Smooth muscle cell (in vitro differentiated cells): ENCODE data around the gene CCL13. TPM values are rescaled to one million over a fixed set of nuclear protein-coding genes. Genes with fewer than 3 reads are reported as not detected.
"Not testable (repeated sequence)": the region's sequence is repeated elsewhere in the genome, so short reads cannot be mapped to it uniquely, and the experiment has no call there.

Experiments
- DNase-seq: peaks from one replicate; lab custom pipeline; 2025; ENCODE audit not compliant: unreplicated experiment; lab: John Stamatoyannopoulos, UW
- H2AFZ ChIP-seq: fragments of 200-600 bp; sonication (generic); 2 replicates; pipeline ENCODE4 v1.6.0; 2016; ENCODE audit warnings: antibody characterized with exemption, low read depth, mild to moderate bottlenecking
- H3F3A ChIP-seq: fragments of 200-600 bp; sonication (generic); 2 replicates; pipeline ENCODE4 v1.6.0; 2017; ENCODE audit warnings: antibody characterized with exemption, low read depth
- H3K27ac ChIP-seq: fragments of 200-600 bp; sonication (generic); 2 replicates; pipeline ENCODE4 v1.5.1; 2016; ENCODE audit warnings: low read depth, mild to moderate bottlenecking
- H3K27me3 ChIP-seq: fragments of 200-600 bp; sonication (generic); 2 replicates; pipeline ENCODE4 v1.6.1; 2016; ENCODE audit warnings: low read depth, mild to moderate bottlenecking
- H3K36me3 ChIP-seq: fragments of 200-600 bp; sonication (generic); 2 replicates; pipeline ENCODE4 v1.5.1; 2016; ENCODE audit warnings: low read depth
- H3K4me1 ChIP-seq: fragments of 200-600 bp; sonication (generic); 2 replicates; pipeline ENCODE4 v1.5.1; 2016; ENCODE audit warnings: low read depth
- H3K4me2 ChIP-seq: fragments of 200-600 bp; sonication (generic); 2 replicates; pipeline ENCODE4 v1.6.0; 2016; ENCODE audit warnings: mild to moderate bottlenecking
- H3K4me3 ChIP-seq: fragments of 200-600 bp; sonication (generic); 2 replicates; pipeline ENCODE4 v1.5.1; 2016; ENCODE audit warnings: mild to moderate bottlenecking
- H3K79me2 ChIP-seq: fragments of 200-600 bp; sonication (generic); 2 replicates; pipeline ENCODE4 v1.6.0; 2016; ENCODE audit warnings: low read depth, mild to moderate bottlenecking
- H3K9ac ChIP-seq: fragments of 200-600 bp; sonication (generic); 2 replicates; pipeline ENCODE4 v1.6.0; 2016; ENCODE audit warnings: low read depth
- H3K9me3 ChIP-seq: fragments of 200-600 bp; sonication (generic); replicated peaks from 2 replicates; pipeline ENCODE4 v1.5.1; 2016; ENCODE audit warnings: low read depth
- H4K20me1 ChIP-seq: fragments of 200-600 bp; sonication (generic); 2 replicates; pipeline ENCODE4 v1.6.0; 2016; ENCODE audit warnings: low read depth
- CTCF ChIP-seq: fragments of 200-600 bp; sonication (generic); IDR thresholded peaks from 2 replicates; pipeline ENCODE4 v1.5.1; 2017; ENCODE audit warnings: borderline replicate concordance, mild to moderate bottlenecking, antibody characterized with exemption; ENCODE audit not compliant: insufficient read depth, poor library complexity, severe bottlenecking
- WGBS: methylation state at CpG from one replicate; pipeline ENCODE4 v1.1.7; 2016; ENCODE audit warnings: low lambda C conversion rate; 5-methylcytosine and 5-hydroxymethylcytosine counted together
- polyA plus RNA-seq: library from polyadenylated mRNA; unstranded; fragments of >200 nt; fragmentation: Nextera tagmentation; extraction: Ambion mirVana; gene quantifications from 2 replicates; pipeline ENCODE4 v1.2.1, GENCODE V29; 2016
- total RNA-seq: library from RNA; depleted of rRNA; stranded (reverse); fragments of >200 nt; gene quantifications from 2 replicates; pipeline ENCODE4 v1.2.3, GENCODE V29; 2014

Gene CCL13
- total and polyA plus RNA-seq, 2 experiments from 2014 or later, result not detected

- no peak for DNase-seq
- WGBS, result 82% methylated on average over 2 of the region's 2 CpGs
- TF ChIP-seq CTCF, result no peak
- H3K9ac ChIP-seq, result no peak within 1 kb of the TSS
- no peaks in the 10 kb centered on the region for H3K36me3 ChIP-seq
- no peaks in the 10 kb centered on the region for H3K9me3 ChIP-seq
- H3F3A ChIP-seq, result no peaks in the 10 kb centered on the region
- no peak within 1 kb of the TSS for H3K27ac ChIP-seq
- H3K79me2 ChIP-seq, result no peaks in the 10 kb centered on the region
- H3K4me1 ChIP-seq, result no peaks in the 10 kb centered on the region
- H3K4me3 ChIP-seq, result no peak within 1 kb of the TSS
- no peak within 1 kb of the TSS for H2AFZ ChIP-seq
- peaks cover 12% of the 10 kb centered on the region for H3K27me3 ChIP-seq
- H4K20me1 ChIP-seq, result no peaks in the 10 kb centered on the region
- no peak within 1 kb of the TSS for H3K4me2 ChIP-seq
Observed at GRCh38 chr17:34319039-34319483, 37.2 kb upstream of the CCL13 start, which contains the start of gene CCL8. CCL8 (plus strand) TSS chr17:34319435; CDS start chr17:34319502, 67 bp downstream.

GRCh38 chr17:34321964-34322363, 34.3 kb upstream of the CCL13 start:
- Histone ChIP-seq H3K36me3 (no peaks in the 10 kb centered on the region), H3K9me3 (no peaks in the 10 kb centered on the region), H3K27ac (no peak overlapping the region), H3K4me1 (no peaks in the 10 kb centered on the region), H2AFZ (no peak overlapping the region), H3F3A (no peaks in the 10 kb centered on the region), H3K4me3 (no peak overlapping the region), H4K20me1 (no peaks in the 10 kb centered on the region), H3K4me2 (no peak overlapping the region), H3K27me3 (no peaks in the 10 kb centered on the region), H3K79me2 (no peaks in the 10 kb centered on the region), H3K9ac (no peak overlapping the region)
- DNase-seq, result no peak
- no peak for TF ChIP-seq CTCF

GRCh38 chr17:34327580-34327979, 28.7 kb upstream of the CCL13 start:
- H3K4me2 ChIP-seq, H3F3A ChIP-seq, H2AFZ ChIP-seq, H3K27ac ChIP-seq, H3K27me3 ChIP-seq, H3K9ac ChIP-seq, DNase-seq, H3K4me3 ChIP-seq, H4K20me1 ChIP-seq, H3K9me3 ChIP-seq, H3K36me3 ChIP-seq, H3K4me1 ChIP-seq, H3K79me2 ChIP-seq: not testable (repeated sequence)
- 53% methylated on average over 4 of the region's 4 CpGs for WGBS

GRCh38 chr17:34337701-34338100, 18.6 kb upstream of the CCL13 start:
- Histone ChIP-seq H3K9me3 (no peaks in the 10 kb centered on the region), H4K20me1 (no peaks in the 10 kb centered on the region), H3F3A (no peaks in the 10 kb centered on the region), H2AFZ (no peak overlapping the region), H3K79me2 (no peaks in the 10 kb centered on the region), H3K4me2 (no peak overlapping the region), H3K36me3 (no peaks in the 10 kb centered on the region), H3K4me1 (no peaks in the 10 kb centered on the region), H3K27me3 (no peaks in the 10 kb centered on the region), H3K4me3 (no peak overlapping the region), H3K27ac (no peak overlapping the region), H3K9ac (no peak overlapping the region)
- 78% methylated on average over 1 of the region's 1 CpG for WGBS
- DNase-seq, result no peak
- no peak for TF ChIP-seq CTCF
